PFSK-1 (cell line): ENCODE results near the gene UCP3.

Experiments
- POLR2AphosphoS5 ChIP-seq: IDR thresholded peaks from 2 replicates; pipeline ENCODE4 v1.6.1; 2012; ENCODE audit warnings: low read depth, mild to moderate bottlenecking, control low read depth, low read length, moderate library complexity
- REST ChIP-seq, 2 experiments: IDR thresholded peaks; 2 replicates each; pipeline versions ENCODE4 v1.6.1 to v1.8.0; 2011 to 2012; ENCODE audit warnings: low read depth in 2 of 2, low read length in 2 of 2, control low read depth in 1 of 2, inconsistent platforms in 1 of 2, mild to moderate bottlenecking in 1 of 2, moderate library complexity in 1 of 2; ENCODE audit not compliant: insufficient read depth in 1 of 2
- SIN3A ChIP-seq: IDR thresholded peaks from 2 replicates; pipeline ENCODE4 v1.6.1; 2012; ENCODE audit warnings: mild to moderate bottlenecking, low read length, moderate library complexity, borderline replicate concordance; ENCODE audit not compliant: insufficient read depth
- TAF1 ChIP-seq: IDR thresholded peaks from 2 replicates; pipeline ENCODE4 v1.6.1; 2012; ENCODE audit warnings: low read length, control low read depth, borderline replicate concordance; ENCODE audit not compliant: insufficient read depth

GRCh38 chr11:74012074-74012809, 3.4 kb upstream of the UCP3 start:
- no peak for TF ChIP-seq SIN3A
- no peak for TF ChIP-seq POLR2AphosphoS5
- no peak for TF ChIP-seq TAF1
- TF ChIP-seq REST (IDR thresholded peaks at IDR 0.05; ENCODE audit: insufficient read depth in 1 of 2, low read depth in 2 of 2, low read length in 2 of 2), result no peak
